ENCODE measurements around the gene HAPLN1. TPM values are rescaled to one million over a fixed set of nuclear protein-coding genes. Genes with fewer than 3 reads are reported as not detected.
"Not testable (repeated sequence)": the region's sequence is repeated elsewhere in the genome, so short reads cannot be mapped to it uniquely, and the experiment has no call there.

The HAPLN1 gene
- total RNA-seq (24.4 TPM), polyA plus RNA-seq (0.37 TPM)

DNA sequence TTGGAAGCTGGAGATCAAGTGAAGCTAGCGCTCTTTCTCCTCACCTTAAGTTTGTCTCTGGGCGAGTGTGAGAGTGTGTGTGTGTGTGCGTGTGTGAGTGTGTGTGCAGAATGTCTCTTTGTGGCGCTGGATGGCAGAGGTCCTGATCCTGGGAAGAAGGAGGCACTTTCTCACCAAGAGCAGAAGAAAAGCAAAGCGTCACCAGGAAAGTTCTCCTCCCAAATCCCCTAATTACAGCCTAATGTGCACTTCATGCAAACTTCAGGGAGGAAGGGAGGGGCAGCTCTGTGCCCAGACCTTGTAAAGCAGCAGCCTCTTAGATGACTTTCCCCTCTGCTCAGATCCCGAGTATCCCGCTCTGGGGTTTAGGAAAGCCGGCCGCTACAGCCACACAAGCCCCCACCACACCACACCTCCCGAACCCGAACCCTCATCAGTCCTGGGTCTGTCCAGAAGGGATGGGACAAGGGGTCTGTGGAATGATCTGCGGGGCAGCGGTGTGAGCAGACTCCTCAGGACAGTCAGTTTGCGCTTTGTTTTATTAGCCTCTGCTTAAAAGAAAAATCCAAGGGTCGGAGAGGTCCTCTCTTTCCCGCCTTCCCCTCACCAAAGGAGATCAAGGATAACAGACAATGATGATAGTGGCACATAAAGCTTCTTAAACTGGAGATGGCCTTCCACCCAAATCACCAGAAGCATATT lies at the start of gene HAPLN1:
Gene HAPLN1 (minus strand): TSS at position 20 of the 702 bp plus-strand sequence. CDS start 47,332 bp downstream, outside the sequence.
- Histone ChIP-seq H3K4me3 (ENCODE audit: low read depth, low read length) (no peak within 1 kb of the TSS), H3K36me3 (ENCODE audit: insufficient read depth) (no peaks in the 10 kb centered on the region), H3K27ac (ENCODE audit: low read depth) (no peak within 1 kb of the TSS), H3K4me1 (ENCODE audit: insufficient read depth) (no peaks in the 10 kb centered on the region)
- no peak for DNase-seq (ENCODE audit: extremely low spot score)
- 42% methylated on average over 16 of the region's 16 CpGs for WGBS

DNA sequence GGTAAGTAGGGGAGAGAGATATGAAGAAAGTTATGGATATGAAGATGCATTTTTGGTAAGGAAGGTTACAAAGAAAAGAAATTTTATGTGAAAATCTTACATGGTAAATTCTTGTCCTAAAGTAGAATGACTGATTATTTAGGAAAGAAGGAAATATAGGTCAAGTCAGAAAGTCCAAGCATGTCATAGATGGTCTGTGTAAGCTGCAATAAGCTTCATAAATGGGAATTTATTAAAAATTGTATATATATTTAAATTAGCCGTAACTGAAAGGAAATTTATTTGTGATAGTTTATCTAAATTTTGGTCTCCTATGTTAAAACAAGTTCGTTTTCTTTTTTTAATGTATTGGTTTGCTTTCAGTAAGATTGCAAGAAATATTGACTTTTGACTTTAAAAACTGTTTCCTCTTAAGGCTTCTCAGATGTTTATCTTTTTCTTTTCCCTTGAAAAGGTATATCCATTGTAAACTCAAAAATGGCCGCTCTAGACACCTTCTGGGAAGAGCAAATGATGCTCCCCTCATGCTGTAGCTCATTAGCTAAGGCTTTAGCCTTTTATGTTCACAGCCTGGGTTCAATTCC lies 46.8 kb upstream of the HAPLN1 start:
- 58% methylated on average over 3 of the region's 3 CpGs for WGBS

DNA sequence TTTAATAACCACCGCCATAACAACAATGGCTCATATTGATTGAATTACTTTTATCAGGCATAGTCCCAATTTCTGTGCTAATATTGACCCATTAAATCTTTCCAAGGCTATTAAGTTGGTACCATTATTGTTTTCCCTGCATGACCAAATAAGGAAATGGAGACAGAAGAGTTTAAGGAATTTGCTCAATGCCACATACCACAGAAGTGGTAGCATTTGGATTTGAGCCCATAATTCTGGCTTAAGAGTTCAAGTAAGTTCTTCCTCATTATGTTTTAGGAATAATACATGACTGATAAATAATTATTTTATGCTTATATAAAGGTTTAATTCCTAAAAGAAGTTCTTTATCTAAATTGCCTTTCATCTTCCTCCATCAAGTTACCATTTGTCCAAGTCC lies 43.4 kb upstream of the HAPLN1 start:
- Histone ChIP-seq H3K36me3 (ENCODE audit: insufficient read depth) (no peaks in the 10 kb centered on the region), H3K4me1 (ENCODE audit: insufficient read depth) (no peaks in the 10 kb centered on the region), H3K27ac (ENCODE audit: low read depth) (no peak overlapping the region), H3K4me3 (ENCODE audit: low read depth, low read length) (no peak overlapping the region)
- DNase-seq (ENCODE audit: extremely low spot score) = no peak
- 96% methylated on average over 1 of the region's 1 CpG for WGBS

More for the DNA sequence above, 46.8 kb upstream of the HAPLN1 start:
- Histone ChIP-seq H3K4me3 (ENCODE audit: low read depth, low read length) (no peak overlapping the region), H3K36me3 (ENCODE audit: insufficient read depth) (no peaks in the 10 kb centered on the region), H3K27ac (ENCODE audit: low read depth) (no peak overlapping the region), H3K4me1 (ENCODE audit: insufficient read depth) (no peaks in the 10 kb centered on the region)
- no peak for DNase-seq (ENCODE audit: extremely low spot score)

GRCh38 chr5:83760579-83760978 lies 39.9 kb upstream of the HAPLN1 start:
- Histone ChIP-seq H3K4me3 (ENCODE audit: low read depth, low read length) (no peak overlapping the region), H3K36me3 (ENCODE audit: insufficient read depth) (no peaks in the 10 kb centered on the region), H3K27ac (ENCODE audit: low read depth) (no peak overlapping the region), H3K4me1 (ENCODE audit: insufficient read depth) (no peaks in the 10 kb centered on the region)
- no peak for DNase-seq (ENCODE audit: extremely low spot score)
- WGBS = 70% methylated on average over 4 of the region's 4 CpGs

DNA sequence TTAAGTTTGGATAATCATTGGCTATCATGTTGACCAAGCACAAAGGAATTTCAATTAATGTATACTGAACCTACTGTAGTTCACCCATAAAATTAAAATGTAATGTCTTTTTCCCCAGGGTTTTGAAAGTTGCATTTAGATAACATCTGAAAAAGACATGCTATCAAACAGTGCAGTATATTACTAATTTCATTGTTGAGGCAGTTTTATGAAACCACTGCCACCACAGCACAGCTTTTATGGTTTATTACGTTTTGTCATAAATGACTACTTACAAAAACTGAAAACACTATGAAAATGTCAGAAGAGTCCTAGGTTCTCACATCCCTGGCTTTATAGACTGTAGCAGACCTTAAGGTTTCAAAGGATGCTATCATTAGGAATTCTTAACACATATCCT lies 32.0 kb upstream of the HAPLN1 start:
- no peak for DNase-seq (ENCODE audit: extremely low spot score)
- Histone ChIP-seq H3K27ac (ENCODE audit: low read depth) (no peak overlapping the region), H3K4me1 (ENCODE audit: insufficient read depth) (no peaks in the 10 kb centered on the region), H3K36me3 (ENCODE audit: insufficient read depth) (no peaks in the 10 kb centered on the region), H3K4me3 (ENCODE audit: low read depth, low read length) (no peak overlapping the region)
- 40% methylated on average over 1 of the region's 1 CpG for WGBS

- Histone ChIP-seq H3K27ac (ENCODE audit: low read depth) (no peak overlapping the region), H3K36me3 (ENCODE audit: insufficient read depth) (no peaks in the 10 kb centered on the region), H3K4me3 (ENCODE audit: low read depth, low read length) (no peak overlapping the region), H3K4me1 (ENCODE audit: insufficient read depth) (no peaks in the 10 kb centered on the region)
- no peak for DNase-seq (ENCODE audit: extremely low spot score)
- WGBS = 0% methylated on average over 1 of the region's 1 CpG
Observed at GRCh38 chr5:83751201-83751600, 30.5 kb upstream of the HAPLN1 start.

- Histone ChIP-seq H3K27ac (ENCODE audit: low read depth) (no peak overlapping the region), H3K4me1 (ENCODE audit: insufficient read depth) (no peaks in the 10 kb centered on the region), H3K36me3 (ENCODE audit: insufficient read depth) (no peaks in the 10 kb centered on the region), H3K4me3 (ENCODE audit: low read depth, low read length) (no peak overlapping the region)
- DNase-seq (ENCODE audit: extremely low spot score) = no peak
- WGBS = 84% methylated on average over 1 of the region's 1 CpG
Observed at GRCh38 chr5:83750749-83751148, 30.1 kb upstream of the HAPLN1 start.

GRCh38 chr5:83745816-83746215 lies 25.2 kb upstream of the HAPLN1 start:
- 84% methylated on average over 2 of the region's 2 CpGs for WGBS
- H3K27ac ChIP-seq (ENCODE audit: low read depth) = no peak overlapping the region

GRCh38 chr5:83744821-83745220 lies 24.2 kb upstream of the HAPLN1 start:
- 52% methylated on average over 1 of the region's 1 CpG for WGBS

More at GRCh38 chr5:83745816-83746215, 25.2 kb upstream of the HAPLN1 start:
- DNase-seq (ENCODE audit: extremely low spot score) = no peak
- no peak overlapping the region for H3K4me3 ChIP-seq (ENCODE audit: low read depth, low read length)
- H3K4me1 ChIP-seq (ENCODE audit: insufficient read depth) = no peaks in the 10 kb centered on the region
- H3K36me3 ChIP-seq (ENCODE audit: insufficient read depth) = no peaks in the 10 kb centered on the region

DNA sequence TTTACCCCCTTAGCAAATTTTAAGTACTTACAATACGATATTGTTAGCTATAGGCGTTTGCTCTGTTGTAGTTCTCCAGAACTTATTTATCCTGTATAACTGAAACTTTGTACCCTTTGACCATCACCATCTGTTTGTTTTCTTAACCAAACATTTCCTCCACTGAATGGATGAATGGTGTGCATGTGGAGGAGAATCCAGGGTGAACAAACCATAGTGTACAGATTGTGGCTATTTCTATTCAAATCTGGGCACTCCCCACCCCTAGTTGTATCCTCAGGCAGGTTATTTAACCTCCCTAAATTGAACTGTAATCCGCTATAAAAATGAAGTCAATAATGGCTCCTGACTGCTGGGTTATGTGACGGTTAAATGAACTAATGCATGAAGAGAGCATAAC lies 21.4 kb upstream of the HAPLN1 start:
- 89% methylated on average over 4 of the region's 4 CpGs for WGBS
- no peak for DNase-seq (ENCODE audit: extremely low spot score)
- no peak overlapping the region for H3K27ac ChIP-seq (ENCODE audit: low read depth)
- H3K4me3 ChIP-seq (ENCODE audit: low read depth, low read length) = no peak overlapping the region
- no peaks in the 10 kb centered on the region for H3K4me1 ChIP-seq (ENCODE audit: insufficient read depth)
- H3K36me3 ChIP-seq (ENCODE audit: insufficient read depth) = no peaks in the 10 kb centered on the region

More at GRCh38 chr5:83744821-83745220, 24.2 kb upstream of the HAPLN1 start:
- Histone ChIP-seq H3K36me3 (ENCODE audit: insufficient read depth) (no peaks in the 10 kb centered on the region), H3K27ac (ENCODE audit: low read depth) (no peak overlapping the region), H3K4me3 (ENCODE audit: low read depth, low read length) (no peak overlapping the region), H3K4me1 (ENCODE audit: insufficient read depth) (no peaks in the 10 kb centered on the region)
- no peak for DNase-seq (ENCODE audit: extremely low spot score)

DNA sequence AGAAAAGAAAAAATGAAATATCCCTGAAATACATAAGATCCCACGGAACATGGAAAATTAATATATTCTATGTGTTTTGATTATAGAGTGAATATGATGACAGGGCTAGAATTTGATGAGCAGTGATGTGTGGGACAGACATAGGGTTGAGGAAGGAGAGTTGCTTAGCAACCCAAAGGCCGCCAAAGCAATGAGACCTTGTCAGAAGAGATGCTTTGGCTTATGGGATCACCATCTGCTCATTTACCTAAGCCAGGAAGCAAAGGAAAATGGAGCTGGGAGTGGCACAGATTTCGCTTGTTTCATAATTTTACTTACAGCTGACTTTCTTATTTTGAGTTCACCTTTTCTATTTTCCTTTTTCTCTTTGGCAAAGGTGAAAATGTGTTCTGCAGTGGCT lies 20.9 kb upstream of the HAPLN1 start:
- DNase-seq (ENCODE audit: extremely low spot score) = no peak

GRCh38 chr5:83740741-83741140 lies 20.1 kb upstream of the HAPLN1 start:
- H3K4me3 ChIP-seq (ENCODE audit: low read depth, low read length) = no peak overlapping the region
- no peak for DNase-seq (ENCODE audit: extremely low spot score)
- no peaks in the 10 kb centered on the region for H3K4me1 ChIP-seq (ENCODE audit: insufficient read depth)
- no peaks in the 10 kb centered on the region for H3K36me3 ChIP-seq (ENCODE audit: insufficient read depth)
- 81% methylated on average over 2 of the region's 2 CpGs for WGBS
- H3K27ac ChIP-seq (ENCODE audit: low read depth) = no peak overlapping the region

More for the DNA sequence above, 20.9 kb upstream of the HAPLN1 start:
- Histone ChIP-seq H3K27ac (ENCODE audit: low read depth) (no peak overlapping the region), H3K4me3 (ENCODE audit: low read depth, low read length) (no peak overlapping the region), H3K4me1 (ENCODE audit: insufficient read depth) (no peaks in the 10 kb centered on the region), H3K36me3 (ENCODE audit: insufficient read depth) (no peaks in the 10 kb centered on the region)
- 88% methylated on average over 3 of the region's 3 CpGs for WGBS

- not testable (repeated sequence) for H3K4me3 ChIP-seq (ENCODE audit: low read depth, low read length); DNase-seq (ENCODE audit: extremely low spot score)
- 85% methylated on average over 2 of the region's 2 CpGs for WGBS
Observed at GRCh38 chr5:83736169-83736568, 15.5 kb upstream of the HAPLN1 start.

DNA sequence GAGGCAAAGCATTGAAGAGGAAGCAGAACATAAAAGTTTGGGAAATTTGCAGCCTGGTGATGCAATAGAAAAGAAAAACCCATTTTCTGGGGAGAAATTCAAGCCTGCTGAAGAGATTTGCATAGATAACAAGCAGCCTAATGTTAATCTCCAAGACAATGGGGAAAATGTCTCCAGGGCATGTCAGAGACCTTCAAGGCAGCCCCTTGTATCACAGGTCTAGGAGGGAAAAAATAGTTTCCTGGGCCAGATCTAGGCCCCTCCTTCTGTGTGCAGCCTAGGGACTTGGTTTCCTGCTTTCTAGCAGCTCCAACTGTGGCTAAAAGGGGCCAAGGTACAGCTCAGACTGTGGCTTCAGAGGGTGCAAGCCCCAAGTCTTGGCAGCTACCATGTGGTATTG lies 14.4 kb upstream of the HAPLN1 start:
- H3K4me3 ChIP-seq (ENCODE audit: low read depth, low read length); H3K27ac ChIP-seq (ENCODE audit: low read depth); H3K36me3 ChIP-seq (ENCODE audit: insufficient read depth); DNase-seq (ENCODE audit: extremely low spot score); H3K4me1 ChIP-seq (ENCODE audit: insufficient read depth): not testable (repeated sequence)

More at GRCh38 chr5:83736169-83736568, 15.5 kb upstream of the HAPLN1 start:
- not testable (repeated sequence) for H3K36me3 ChIP-seq (ENCODE audit: insufficient read depth); H3K4me1 ChIP-seq (ENCODE audit: insufficient read depth); H3K27ac ChIP-seq (ENCODE audit: low read depth)
